SIG-M5 treated with dmso at 0.1 percent for 504 hours (cell line): ENCODE measurements around the gene PLXDC1.
A peak's percentile ranks its signal among the peaks of the same experiment; 100 is the strongest.
"Not testable (repeated sequence)": the region's sequence is repeated elsewhere in the genome, so short reads cannot be mapped to it uniquely, and the experiment has no call there.

ENCODE experiments used
- DNase-seq: peaks from one replicate; lab custom pipeline; 2025; ENCODE audit not compliant: unreplicated experiment; lab: John Stamatoyannopoulos, UW

PLXDC1 gene

GRCh38 chr17:39183045-39183444 lies 31.6 kb upstream of the PLXDC1 start:
- DNase-seq: no peak

DNA sequence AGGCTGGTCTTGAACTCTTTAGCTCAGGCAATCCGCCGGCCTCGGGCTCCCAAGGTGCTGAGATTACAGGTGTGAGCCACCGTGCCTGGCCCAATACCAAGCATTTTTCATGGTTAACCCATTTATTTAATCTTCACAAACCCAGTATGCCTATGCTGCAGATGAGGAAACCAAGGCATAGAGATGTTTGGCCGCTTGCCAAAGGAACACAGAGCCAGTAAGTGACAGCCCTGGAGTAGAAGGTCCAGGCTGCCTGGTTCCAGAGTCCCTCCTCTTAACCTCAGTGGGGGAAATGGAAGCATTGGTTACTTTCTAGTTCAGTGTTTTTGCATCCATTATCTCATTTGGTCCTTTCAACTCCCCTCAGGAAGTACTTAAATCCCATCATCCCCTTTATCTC lies 29.9 kb upstream of the PLXDC1 start:
- DNase-seq: no peak

DNA sequence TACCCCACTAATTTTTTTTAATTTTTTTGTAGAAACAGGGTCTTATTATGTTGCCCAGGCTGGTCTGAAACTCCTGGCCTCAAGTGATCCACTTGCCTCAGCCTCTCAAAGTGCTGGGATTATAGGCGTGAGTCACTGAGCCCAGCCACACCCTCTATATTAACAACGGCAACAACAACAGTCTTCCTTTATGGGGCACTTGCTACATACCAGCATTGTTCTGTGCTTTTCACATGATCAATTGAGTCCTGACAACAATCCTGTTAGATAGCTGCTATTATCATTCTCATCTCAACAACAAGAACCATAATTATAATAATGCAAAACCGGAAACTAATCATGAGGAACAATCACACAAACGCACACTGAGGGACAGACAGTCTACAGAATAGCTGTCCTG lies 27.1 kb upstream of the PLXDC1 start:
- DNase-seq: peak; percentile 33

DNA sequence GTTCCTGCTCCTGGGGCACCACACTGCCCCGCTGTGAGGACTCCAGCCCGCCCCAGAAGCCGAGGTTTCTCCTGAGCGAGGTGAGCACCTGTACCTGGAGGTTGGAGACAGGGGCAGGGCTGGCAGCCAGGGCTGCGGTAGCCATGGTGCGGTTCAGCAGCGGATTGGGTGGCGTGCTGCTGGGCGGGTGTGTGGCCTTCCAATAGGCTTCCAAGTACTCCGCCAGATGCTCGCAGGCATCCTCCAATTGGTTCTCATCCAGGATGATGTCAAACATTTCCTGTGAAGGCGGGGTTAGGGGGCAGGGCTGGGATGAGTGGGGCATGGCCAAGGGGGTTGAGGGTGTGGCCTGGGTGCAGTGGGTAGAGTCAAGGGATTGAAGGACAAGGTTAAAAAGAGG lies 25.8 kb upstream of the PLXDC1 start:
- no peak for DNase-seq

GRCh38 chr17:39175695-39176093 lies 24.3 kb upstream of the PLXDC1 start:
- DNase-seq: no peak

DNA sequence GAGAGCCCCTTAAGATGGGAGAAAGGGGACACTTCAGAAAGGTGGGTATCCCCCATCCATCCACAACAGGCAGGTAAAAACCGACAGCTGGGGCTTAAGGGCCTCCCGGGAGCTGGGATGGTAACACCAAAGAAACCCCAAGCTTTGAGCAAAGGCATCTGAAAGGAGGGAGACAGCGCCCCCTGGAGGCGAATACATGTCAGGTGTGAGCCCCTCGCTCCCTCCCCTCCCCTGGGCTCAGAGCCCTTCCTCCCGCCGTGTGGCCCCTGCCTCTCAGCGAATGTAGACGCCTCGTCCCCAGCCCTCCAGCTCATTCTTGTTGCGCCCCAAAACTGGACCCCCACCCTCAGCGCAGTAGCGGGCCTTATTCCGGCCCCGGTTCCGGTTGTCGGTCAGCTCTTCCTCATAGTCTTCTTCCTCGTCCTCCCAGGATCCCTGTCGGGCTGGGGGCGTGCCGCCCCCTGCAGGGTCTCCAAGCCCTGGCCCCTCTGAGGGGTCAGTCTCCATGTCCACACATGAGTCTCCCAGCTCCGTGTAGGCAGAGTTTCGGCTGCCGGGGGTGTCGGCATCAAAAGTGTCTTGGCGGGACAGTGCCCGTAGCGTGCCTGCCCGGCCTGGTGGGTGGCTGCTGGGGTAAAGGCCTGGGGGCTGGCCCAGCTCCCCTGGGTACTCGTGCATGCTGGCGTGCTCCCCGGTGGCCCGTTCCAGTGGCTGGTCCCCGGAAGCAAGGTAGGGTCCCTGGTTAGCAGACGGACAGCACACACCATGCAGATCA lies 23.7 kb upstream of the PLXDC1 start:
- peak; percentile 80 for DNase-seq

GRCh38 chr17:39173526-39174274 lies 22.3 kb upstream of the PLXDC1 start:
- no peak for DNase-seq

DNA sequence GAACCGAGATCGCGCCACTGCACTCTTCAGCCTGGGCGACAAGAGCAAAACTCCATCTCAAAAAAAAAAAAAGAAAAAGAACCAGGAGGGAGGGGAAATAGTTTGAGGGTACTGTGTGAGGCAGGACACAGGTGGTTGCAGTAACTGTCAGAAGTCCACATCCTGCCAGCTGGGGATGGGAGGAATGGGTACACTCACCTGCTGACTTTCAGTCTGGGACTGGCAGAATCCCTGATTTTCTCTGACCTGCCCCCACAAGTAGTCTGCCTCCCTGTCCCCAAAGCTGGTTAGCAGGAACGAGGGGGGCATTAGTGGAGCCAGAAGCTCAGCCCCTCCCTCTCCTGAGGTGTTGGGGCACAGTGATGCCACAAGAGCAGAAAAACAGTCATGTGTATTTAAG lies 21.6 kb upstream of the PLXDC1 start:
- DNase-seq: no peak

DNA sequence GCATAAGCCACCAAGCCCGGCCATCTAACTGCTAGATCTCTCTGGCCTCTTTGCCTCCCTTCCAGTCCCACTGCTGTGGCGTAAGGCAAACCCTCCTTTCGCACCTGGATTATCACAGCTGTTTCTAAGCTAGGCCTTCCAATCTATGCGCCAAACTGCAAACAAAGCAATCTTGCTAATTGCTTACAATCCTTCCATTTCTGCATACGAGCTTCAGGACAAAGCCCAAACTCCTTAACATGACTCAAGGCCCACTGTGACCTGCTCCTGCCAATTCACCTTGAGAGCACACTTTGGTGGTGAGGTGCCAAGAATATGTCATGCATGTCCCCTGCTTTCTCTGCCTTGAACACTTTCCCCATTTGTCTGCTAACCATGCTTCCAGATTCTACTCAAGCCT lies 20.5 kb upstream of the PLXDC1 start:
- no peak for DNase-seq

GRCh38 chr17:39170558-39170957 lies 19.1 kb upstream of the PLXDC1 start:
- no peak for DNase-seq

- no peak for DNase-seq
Measured at GRCh38 chr17:39170109-39170508, 18.7 kb upstream of the PLXDC1 start.

- DNase-seq: no peak
Measured at GRCh38 chr17:39169518-39169917, 18.1 kb upstream of the PLXDC1 start.

DNA sequence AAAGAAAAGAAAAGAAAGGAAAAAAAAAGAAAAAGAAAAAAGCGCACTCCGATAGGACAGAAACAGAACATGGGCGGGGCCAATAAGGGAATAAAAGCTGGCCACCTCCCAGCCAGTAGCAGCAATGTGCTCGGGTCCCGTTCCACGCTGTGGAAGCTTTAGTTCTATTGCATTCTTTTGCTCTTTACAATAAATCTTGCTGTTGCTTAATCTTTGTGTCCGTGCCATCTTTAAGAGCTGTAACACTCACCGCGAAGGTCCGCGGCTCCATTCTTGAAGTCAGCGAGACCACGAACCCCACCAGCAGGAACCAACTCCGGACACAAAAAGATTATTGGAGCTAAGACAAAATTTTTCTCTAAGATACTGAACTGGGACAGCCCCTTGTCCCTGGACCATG lies 17.7 kb upstream of the PLXDC1 start:
- DNase-seq: no peak

- not testable (repeated sequence) for DNase-seq
Measured at GRCh38 chr17:39168503-39168902, 17.1 kb upstream of the PLXDC1 start.

GRCh38 chr17:39167476-39167875 lies 16.0 kb upstream of the PLXDC1 start:
- peak; percentile 97 for DNase-seq

DNA sequence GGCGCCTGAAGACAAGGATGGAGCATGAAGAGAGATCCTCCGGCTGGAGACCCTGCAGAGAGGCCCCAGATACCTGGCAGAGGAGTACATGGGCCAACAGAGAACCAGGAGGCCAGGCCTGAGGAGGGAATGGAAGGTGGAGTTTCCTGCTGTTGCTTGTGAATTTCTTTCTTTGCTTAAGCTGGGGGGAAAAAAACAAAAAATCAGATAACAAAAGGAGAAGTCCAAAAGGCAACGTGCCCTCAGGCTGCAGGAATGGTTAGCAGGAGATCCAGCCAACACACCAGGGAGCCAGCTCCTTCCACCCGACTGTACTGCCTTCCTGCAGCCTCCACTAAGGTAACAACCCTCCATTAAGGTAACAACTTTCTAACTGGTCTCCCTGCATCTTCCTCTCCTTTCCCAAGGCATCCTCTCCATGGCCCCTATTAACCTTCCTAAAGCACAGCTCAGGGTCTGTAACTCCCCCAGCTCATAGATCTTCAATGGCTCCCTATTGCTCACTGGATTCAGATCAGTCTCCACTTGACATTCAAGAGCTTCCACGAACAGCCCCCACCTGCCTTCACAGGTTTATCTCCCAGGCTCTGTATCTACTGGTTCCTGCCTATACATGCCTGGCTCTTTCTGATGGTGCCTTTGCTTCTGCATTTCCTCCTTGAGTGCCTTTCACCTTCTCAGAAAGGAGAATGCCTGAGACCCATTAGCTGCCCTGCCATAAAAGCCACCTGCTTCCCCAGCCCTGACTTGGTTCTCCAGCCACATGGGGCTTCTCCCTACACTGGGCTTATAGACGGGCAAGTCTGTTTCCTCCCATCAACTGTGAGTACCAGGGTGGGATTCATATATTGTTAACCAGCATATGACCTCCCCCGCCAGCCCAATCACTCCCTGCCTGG lies 15.2 kb upstream of the PLXDC1 start:
- DNase-seq: no peak

DNA sequence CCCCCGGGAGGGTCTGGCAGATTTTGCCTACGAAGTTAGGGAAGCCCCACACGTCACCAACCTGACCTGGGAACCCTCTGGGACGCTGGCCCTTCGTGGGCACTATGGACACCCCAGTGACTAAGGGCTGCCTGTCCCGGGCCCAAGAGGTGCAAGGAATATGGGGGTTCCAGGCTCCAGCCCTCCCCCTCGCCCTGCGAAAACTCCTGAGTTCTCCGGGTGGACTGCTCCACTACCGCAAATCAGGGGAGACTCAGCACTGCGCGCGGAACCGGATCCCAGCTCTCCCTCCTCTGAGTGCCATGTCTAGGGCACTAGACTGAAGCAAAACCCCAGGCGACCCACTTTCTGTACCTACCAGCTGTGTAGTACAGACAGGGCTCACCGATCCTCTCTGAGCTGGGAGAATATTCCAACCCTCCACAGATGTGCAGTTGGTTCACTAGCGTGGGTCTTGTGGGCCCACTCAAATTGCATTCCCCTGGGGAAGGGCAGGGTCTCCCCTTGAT lies 14.5 kb upstream of the PLXDC1 start, which contains the start of gene ARL5C:
ARL5C (minus strand) TSS at position 321 of the 509 bp plus-strand sequence. CDS start 401 bp downstream, outside the sequence.
- DNase-seq: no peak

GRCh38 chr17:39165178-39165840 lies 13.9 kb upstream of the PLXDC1 start:
- no peak for DNase-seq

DNA sequence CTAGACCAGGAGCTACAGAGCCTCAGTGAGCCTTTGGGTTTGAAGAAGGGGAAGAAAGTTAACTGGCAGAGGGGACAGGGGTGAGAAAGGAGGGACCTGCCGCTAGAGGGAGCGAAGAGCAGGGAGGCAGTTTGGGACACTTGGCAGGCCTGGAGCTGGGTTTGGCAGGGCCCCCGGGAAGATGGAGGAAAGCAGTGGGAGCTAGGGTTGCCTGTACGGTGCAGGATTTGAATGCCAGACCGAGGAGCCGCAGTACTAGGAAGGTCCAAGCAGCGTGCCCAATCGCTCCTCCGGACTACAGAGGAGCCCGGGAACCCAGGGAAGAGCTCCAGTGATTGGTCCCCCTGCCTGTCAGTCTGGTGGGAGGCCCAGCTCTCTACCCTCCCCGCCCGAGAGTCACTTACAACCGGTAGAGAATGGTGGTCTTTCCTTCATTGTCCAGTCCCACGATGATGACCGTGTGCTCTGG lies 13.3 kb upstream of the PLXDC1 start:
- peak; percentile 90 for DNase-seq

DNA sequence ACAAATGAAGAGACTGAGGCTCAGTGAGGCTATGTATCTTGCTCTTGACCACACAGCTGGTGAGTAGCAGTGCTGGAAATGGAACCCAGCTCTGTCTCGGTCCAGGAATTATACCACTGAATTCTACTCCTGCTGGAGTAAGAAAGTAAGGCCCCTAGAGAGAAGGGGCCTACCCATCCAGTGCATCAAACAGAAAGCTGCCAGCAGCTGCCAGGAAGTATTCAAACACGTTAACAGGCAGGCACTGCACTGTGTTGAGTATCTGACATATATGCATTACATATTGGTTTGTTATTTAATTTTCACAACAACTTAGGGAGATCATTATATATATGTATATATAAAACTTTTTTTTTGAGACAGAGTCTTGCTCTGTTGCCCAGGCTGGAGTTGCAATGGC lies 10.5 kb upstream of the PLXDC1 start:
- no peak for DNase-seq
